Posterior vena cava (tissue), 2 donors: ENCODE measurements around the gene PRAMEF11. TPM values are rescaled to one million over a fixed set of nuclear protein-coding genes. Genes with fewer than 3 reads are reported as not detected.

Experiments used
- DNase-seq: peaks from one replicate; pipeline ENCODE4 v3.0.0-alpha.2; 2020; ENCODE audit warnings: low spot score
- intact Hi-C, 2 donors: fragments of 100-400 bp; cut with DNase I; formaldehyde crosslinking; loops; one replicate each; pipeline versions ENCODE4 v1.14.1 to v1.14.2; 2022 to 2023
- total RNA-seq, 2 donors: library from RNA; stranded (reverse); fragmentation: NEBNext Ultra II Directional; extraction: Animal tissue kit (Norgen Biotek cat#: 25700); gene quantifications; one replicate each; pipeline ENCODE4 v1.2.1, GENCODE V29; 2021
- donor health status: DM: yes; HTN: yes; CAD: no.
- donor health status: DM: yes; HTN: yes; CAD: no.

The PRAMEF11 gene
- total RNA-seq, 2 donors from 2014 or later, result not detected

DNA sequence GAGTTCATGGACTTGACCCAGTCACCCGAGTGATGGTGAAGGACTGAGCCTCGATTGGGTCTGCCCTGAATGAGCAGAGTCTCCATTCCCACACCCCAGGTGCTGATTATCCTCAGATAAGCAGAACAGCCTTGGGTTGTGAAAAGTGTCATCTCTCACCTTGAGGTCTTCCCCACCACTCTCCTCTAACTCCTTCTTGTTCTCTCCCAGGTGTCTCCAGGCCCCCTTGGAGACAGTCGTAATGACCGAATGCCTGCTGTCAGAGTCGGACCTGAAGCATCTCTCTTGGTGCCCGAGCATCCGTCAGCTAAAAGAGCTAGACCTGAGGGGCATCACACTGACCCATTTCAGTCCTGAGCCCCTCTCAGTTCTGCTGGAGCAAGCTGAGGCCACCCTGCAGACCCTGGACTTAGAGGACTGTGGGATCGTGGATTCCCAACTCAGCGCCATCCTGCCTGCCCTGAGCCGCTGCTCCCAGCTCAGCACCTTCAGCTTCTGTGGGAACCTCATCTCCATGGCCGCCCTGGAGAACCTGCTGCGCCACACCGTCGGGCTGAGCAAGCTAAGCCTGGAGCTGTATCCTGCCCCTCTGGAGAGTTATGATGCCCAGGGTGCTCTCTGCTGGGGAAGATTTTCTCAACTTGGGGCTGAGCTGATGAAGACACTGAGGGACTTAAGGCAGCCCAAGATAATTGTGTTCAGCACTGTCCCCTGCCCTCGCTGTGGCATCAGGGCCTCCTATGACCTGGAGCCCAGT is 54.2 kb downstream of the PRAMEF11 start:
- DNase-seq, result no peak
- intact Hi-C loops, result no loop called here

DNA sequence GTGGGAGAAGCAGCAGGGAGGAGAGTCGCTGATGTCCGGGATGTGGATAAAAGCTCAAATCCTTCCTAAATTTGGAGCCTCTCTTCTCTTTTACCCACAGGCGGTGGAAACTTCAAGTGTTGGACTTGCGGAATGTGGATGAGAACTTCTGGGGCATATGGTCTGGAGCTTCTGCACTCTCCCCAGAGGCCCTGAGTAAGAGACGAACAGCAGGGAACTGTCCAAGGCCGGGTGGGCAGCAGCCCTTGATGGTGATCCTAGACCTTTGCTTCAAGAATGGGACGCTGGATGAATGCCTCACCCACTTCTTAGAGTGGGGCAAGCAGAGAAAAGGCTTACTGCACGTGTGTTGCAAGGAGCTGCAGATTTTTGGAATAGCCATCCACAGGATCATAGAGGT is 55.8 kb downstream of the PRAMEF11 start:
- DNase-seq, result no peak
- intact Hi-C loops, result no loop called here

DNA sequence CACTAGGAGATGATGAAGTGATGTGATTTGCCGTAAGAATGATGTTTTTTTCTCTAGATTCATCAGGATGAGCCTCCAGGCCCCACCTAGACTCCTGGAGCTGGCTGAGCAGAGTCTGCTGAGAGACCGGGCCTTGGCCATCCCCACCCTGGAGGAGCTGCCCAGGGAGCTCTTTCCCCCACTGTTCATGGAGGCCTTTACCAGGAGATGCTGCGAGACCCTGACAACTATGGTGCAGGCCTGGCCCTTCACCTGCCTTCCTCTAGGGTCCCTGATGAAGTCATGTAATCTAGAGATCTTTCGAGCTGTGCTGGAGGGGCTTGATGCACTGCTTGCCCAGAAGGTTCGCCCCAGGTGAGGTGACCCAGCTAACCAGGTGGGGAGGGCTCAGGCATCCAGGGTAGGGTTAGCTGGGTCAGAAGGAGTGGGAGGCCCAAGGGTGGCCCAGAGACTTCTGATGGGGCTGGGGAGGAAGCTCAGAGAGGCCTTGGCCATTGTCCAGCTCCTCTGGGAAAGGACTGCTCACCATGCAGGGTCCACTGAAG is 56.3 kb downstream of the PRAMEF11 start:
- DNase-seq, result no peak
- intact Hi-C loops, result no loop called here

Other genes starting within 250 kb of the PRAMEF11 start
- gene DHRS3, start 213.2 kb downstream of the PRAMEF11 start, total RNA-seq, result 100 to 1,000 TPM; 107 to 144 TPM
- gene AADACL4, start 187.3 kb downstream of the PRAMEF11 start, total RNA-seq, result not detected
- gene AADACL3, start 115.3 kb downstream of the PRAMEF11 start, total RNA-seq, result not detected
- not detected for gene CFAP107, start 85.2 kb downstream of the PRAMEF11 start, total RNA-seq
- gene PRAMEF12, start 57.7 kb downstream of the PRAMEF11 start, total RNA-seq, result not detected
- gene PRAMEF1, start 40.0 kb downstream of the PRAMEF11 start, total RNA-seq, result not detected
- not detected for gene HNRNPCL1, start 17.3 kb upstream of the PRAMEF11 start, total RNA-seq
- not detected for gene PRAMEF2, start 25.7 kb upstream of the PRAMEF11 start, total RNA-seq
- gene PRAMEF4, start 54.8 kb upstream of the PRAMEF11 start, total RNA-seq, result not detected
- not detected for gene PRAMEF10, start 66.9 kb upstream of the PRAMEF11 start, total RNA-seq
- not detected for gene PRAMEF7, start 85.2 kb upstream of the PRAMEF11 start, total RNA-seq
- not detected for gene PRAMEF6, start 116.2 kb upstream of the PRAMEF11 start, total RNA-seq
- gene PRAMEF27, start 225.2 kb upstream of the PRAMEF11 start, total RNA-seq, result not detected
- gene HNRNPCL3, start 229.4 kb upstream of the PRAMEF11 start, total RNA-seq, result not detected
- not detected for gene PRAMEF25, start 239.4 kb upstream of the PRAMEF11 start, total RNA-seq